Esophagus muscularis mucosa (tissue), 4 donors: ENCODE data around the gene CST1. TPM values are rescaled to one million over a fixed set of nuclear protein-coding genes. Genes with fewer than 3 reads are reported as not detected.
A peak's percentile ranks its signal among the peaks of the same experiment; 100 is the strongest.

Experiments used
- DNase-seq: peaks from one replicate; pipeline ENCODE4 v3.0.0-alpha.2; 2017; ENCODE audit errors: extremely low spot score
- H3K27ac ChIP-seq, 4 donors: fragments of 200-600 bp; sonication (generic); replicated peaks in 1 of 4; 1 replicate in 3 of 4; 2 replicates in 1 of 4; pipeline ENCODE4 v1.5.1; 2016 to 2019; ENCODE audit warnings: mild to moderate bottlenecking in 1 of 4
- H3K27me3 ChIP-seq, 4 donors: fragments of 200-600 bp; sonication (generic); one replicate each; pipeline versions ENCODE4 v1.5.1 to v1.6.0; 2016 to 2019
- H3K36me3 ChIP-seq, 4 donors: fragments of 200-600 bp; sonication (generic); one replicate each; pipeline ENCODE4 v1.5.1; 2016 to 2019
- H3K4me1 ChIP-seq, 4 donors: fragments of 200-600 bp; sonication (generic); one replicate each; pipeline ENCODE4 v1.5.1; 2016 to 2019
- H3K4me3 ChIP-seq, 4 donors: fragments of 200-600 bp; sonication (generic); 1 replicate in 2 of 4; 2 replicates in 2 of 4; pipeline ENCODE4 v1.5.1; 2016 to 2019; ENCODE audit warnings: mild to moderate bottlenecking in 4 of 4, moderate library complexity in 1 of 4
- H3K9me3 ChIP-seq, 4 donors: fragments of 200-600 bp; sonication (generic); 1 replicate in 3 of 4; 2 replicates in 1 of 4; pipeline ENCODE4 v1.5.1; 2016 to 2019
- CTCF ChIP-seq, 3 experiments: fragments of 200-600 bp in 2 of 3; fragments of 450-650 bp in 1 of 3; sonication (generic) in 2 of 3; IDR thresholded peaks; one replicate each; pipeline ENCODE4 v1.5.1; 2017 to 2019; ENCODE audit warnings: antibody characterized with exemption in 3 of 3, mild to moderate bottlenecking in 2 of 3, moderate library complexity in 1 of 3
- EP300 ChIP-seq: sonication (generic); formaldehyde crosslinking; IDR thresholded peaks from one replicate; pipeline ENCODE4 v1.6.1; 2017; ENCODE audit warnings: antibody characterized with exemption
- POLR2A ChIP-seq: fragments of 450-650 bp; IDR thresholded peaks from one replicate; pipeline ENCODE4 v1.6.1; 2017; ENCODE audit warnings: antibody characterized with exemption, moderate library complexity, mild to moderate bottlenecking, low read depth
- POLR2AphosphoS5 ChIP-seq, 2 donors: sonication (generic); formaldehyde crosslinking; IDR thresholded peaks; one replicate each; pipeline ENCODE4 v1.6.1; 2017; ENCODE audit warnings: antibody characterized with exemption in 2 of 2
- WGBS: methylation state at CpG from one replicate; pipeline ENCODE4 v1.1.5; 2018; 5-methylcytosine and 5-hydroxymethylcytosine counted together
- intact Hi-C: fragments of 100-400 bp; cut with DNase I; formaldehyde crosslinking; loops from one replicate; pipeline ENCODE4 v1.15.1; 2023
- total RNA-seq, 4 donors: library from RNA; depleted of rRNA; stranded (reverse); fragments of >200 nt; gene quantifications; one replicate each; pipeline versions ENCODE4 v1.1.0 to v1.2.1, GENCODE V29; 2016

CST1 gene
- total RNA-seq, 4 donors from 2014 or later, result not detected

- Histone ChIP-seq H3K4me3 (no peak overlapping the region), H3K36me3 (no peaks in the 10 kb centered on the region), H3K27me3 (peaks cover 0 to 3% (median 0%) of the 10 kb centered on the region in 4 donors), H3K4me1 (peaks cover 0 to 7% (median 3%) of the 10 kb centered on the region in 4 donors), H3K9me3 (no peaks in the 10 kb centered on the region), H3K27ac (no peak overlapping the region)
- intact Hi-C loops, result no loop called here
- peak; percentile 77 for DNase-seq
- TF ChIP-seq POLR2AphosphoS5 (IDR thresholded peaks at IDR 0.05), result no peak
- no peak for TF ChIP-seq EP300
- TF ChIP-seq POLR2A, result no peak
- TF ChIP-seq CTCF (IDR thresholded peaks at IDR 0.05), result no peak
- WGBS, result 75% methylated on average over 4 of the region's 4 CpGs
Observed at GRCh38 chr20:23754731-23755130, 4.0 kb upstream of the CST1 start.

GRCh38 chr20:23753589-23753988, 2.9 kb upstream of the CST1 start:
- intact Hi-C loops, result no loop called here
- H3K27me3 ChIP-seq, result peaks cover 0 to 3% (median 0%) of the 10 kb centered on the region in 4 donors
- WGBS, result 94% methylated on average over 2 of the region's 2 CpGs
- no peak overlapping the region for H3K27ac ChIP-seq
- H3K9me3 ChIP-seq, result no peaks in the 10 kb centered on the region
- H3K4me1 ChIP-seq, result peaks cover 0 to 7% (median 3%) of the 10 kb centered on the region in 4 donors
- TF ChIP-seq CTCF (IDR thresholded peaks at IDR 0.05), result no peak
- no peak overlapping the region for H3K4me3 ChIP-seq
- no peaks in the 10 kb centered on the region for H3K36me3 ChIP-seq
- peak; percentile 91 for DNase-seq

GRCh38 chr20:23753194-23753548, 2.4 kb upstream of the CST1 start:
- Histone ChIP-seq H3K27ac (no peak overlapping the region), H3K4me3 (no peak overlapping the region), H3K27me3 (peaks cover 0 to 5% (median 0%) of the 10 kb centered on the region in 4 donors), H3K9me3 (no peaks in the 10 kb centered on the region), H3K4me1 (peaks cover 0 to 7% (median 3%) of the 10 kb centered on the region in 4 donors), H3K36me3 (no peaks in the 10 kb centered on the region)
- 100% methylated on average over 3 of the region's 3 CpGs for WGBS
- DNase-seq, result peak; percentile 62
- intact Hi-C loops, result no loop called here
- TF ChIP-seq CTCF (IDR thresholded peaks at IDR 0.05), result no peak

GRCh38 chr20:23752481-23753193, 1.9 kb upstream of the CST1 start:
- Histone ChIP-seq H3K27ac (no peak overlapping the region), H3K9me3 (no peaks in the 10 kb centered on the region), H3K4me1 (peaks cover 0 to 7% (median 3%) of the 10 kb centered on the region in 4 donors), H3K27me3 (peaks cover 0 to 10% (median 0%) of the 10 kb centered on the region in 4 donors), H3K4me3 (no peak overlapping the region), H3K36me3 (no peaks in the 10 kb centered on the region)
- peak; percentile 88 for DNase-seq
- 77% methylated on average over 10 of the region's 11 CpGs for WGBS
- no peak for TF ChIP-seq POLR2A
- TF ChIP-seq EP300, result no peak
- no peak for TF ChIP-seq CTCF (IDR thresholded peaks at IDR 0.05)
- no peak for TF ChIP-seq POLR2AphosphoS5 (IDR thresholded peaks at IDR 0.05)
- intact Hi-C loops, result no loop called here

GRCh38 chr20:23752019-23752418, 1.3 kb upstream of the CST1 start:
- TF ChIP-seq EP300 (no peak), CTCF (IDR thresholded peaks at IDR 0.05) (no peak)
- DNase-seq, result peak; percentile 26
- Histone ChIP-seq H3K27ac (no peak overlapping the region), H3K4me1 (peaks cover 0 to 7% (median 3%) of the 10 kb centered on the region in 4 donors), H3K27me3 (peaks cover 0 to 11% (median 0%) of the 10 kb centered on the region in 4 donors), H3K4me3 (no peak overlapping the region), H3K36me3 (no peaks in the 10 kb centered on the region), H3K9me3 (no peaks in the 10 kb centered on the region)
- intact Hi-C loops, result no loop called here
- 77% methylated on average over 4 of the region's 4 CpGs for WGBS
